Temporal lobe (tissue), 1 donor: ENCODE data around the gene TMBIM4. TPM values are rescaled to one million over a fixed set of nuclear protein-coding genes. Genes with fewer than 3 reads are reported as not detected.

Experiments
- total RNA-seq: library from RNA; depleted of rRNA; stranded (reverse); fragments of >200 nt; gene quantifications from one replicate; pipeline ENCODE4 v1.2.3, GENCODE V29; 2014

The TMBIM4 gene
- total RNA-seq, 1 donor from 2014 or later, result 27.3 TPM

Other genes starting within 250 kb of the TMBIM4 start
- gene LLPH, start 39.2 kb downstream of the TMBIM4 start, total RNA-seq, result 7.1 TPM
- gene IRAK3, start 19.2 kb upstream of the TMBIM4 start, total RNA-seq, result 5.4 TPM
- gene HELB, start 132.5 kb upstream of the TMBIM4 start, total RNA-seq, result 3.9 TPM